Vagina (tissue), 2 donors: ENCODE data around the gene ZNF749.

Source experiments
- CTCF ChIP-seq, 3 experiments: fragments of 450-650 bp in 2 of 3; fragments of 200-600 bp in 1 of 3; sonication (generic) in 1 of 3; IDR thresholded peaks; one replicate each; pipeline ENCODE4 v1.5.1; 2017 to 2019; ENCODE audit warnings: antibody characterized with exemption in 3 of 3, mild to moderate bottlenecking in 2 of 3, moderate library complexity in 2 of 3
- POLR2AphosphoS5 ChIP-seq, 2 donors: sonication (generic); formaldehyde crosslinking; IDR thresholded peaks; one replicate each; pipeline ENCODE4 v1.9.0; 2017; ENCODE audit warnings: antibody characterized with exemption in 2 of 2, mild to moderate bottlenecking in 2 of 2, low read depth in 1 of 2; ENCODE audit not compliant: insufficient read depth in 1 of 2

DNA sequence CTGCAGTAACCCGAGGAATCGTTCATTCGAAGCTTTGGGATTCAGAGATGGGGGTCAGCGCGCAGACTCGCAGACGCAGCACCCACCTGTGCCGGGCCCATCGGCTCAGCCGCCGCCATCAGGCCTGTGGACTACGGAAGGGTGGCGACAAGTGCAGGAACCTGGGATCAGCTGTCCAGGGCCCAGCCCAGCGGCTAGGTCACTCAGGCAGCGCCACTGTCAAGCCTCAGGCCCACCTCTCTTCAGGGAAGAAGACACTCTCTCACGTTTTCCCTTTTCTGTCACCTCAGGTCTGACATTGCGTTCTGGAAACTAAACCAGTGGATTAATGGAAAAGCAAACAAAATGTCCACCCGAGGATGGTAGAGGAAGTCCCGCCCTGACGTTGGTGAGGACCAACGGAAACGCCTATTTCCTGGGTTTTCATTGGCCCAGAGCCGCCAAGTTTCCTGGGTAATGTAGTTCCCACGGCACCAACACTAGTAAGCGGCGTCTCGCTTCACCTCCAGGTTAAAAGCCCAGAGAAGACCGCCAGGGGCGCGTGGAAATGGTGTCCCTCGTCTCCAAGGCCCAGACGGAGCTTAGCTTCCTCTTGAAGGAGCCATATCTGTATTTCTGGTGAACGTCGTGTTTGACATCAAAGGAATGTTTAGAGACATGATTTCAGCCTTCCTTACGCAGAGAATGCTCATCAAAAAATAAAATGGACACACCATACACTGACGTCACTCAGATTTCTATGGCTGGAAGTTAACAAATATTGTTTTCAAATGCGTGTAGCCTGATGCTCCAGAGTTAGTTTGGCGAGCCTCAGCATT is 42.3 kb downstream of the ZNF749 start, which contains the start of gene ZNF772:
- TF ChIP-seq CTCF (IDR thresholded peaks at IDR 0.05), result peak in 1 of 3 experiments; percentile 10
- TF ChIP-seq POLR2AphosphoS5 (IDR thresholded peaks at IDR 0.05; ENCODE audit: insufficient read depth in 1 of 2, low read depth in 1 of 2), result peak; percentile 34 to 92
